B cell (primary cell): ENCODE data around the gene GRIK5. TPM values are rescaled to one million over a fixed set of nuclear protein-coding genes. Genes with fewer than 3 reads are reported as not detected.
"Not testable (repeated sequence)": the region's sequence is repeated elsewhere in the genome, so short reads cannot be mapped to it uniquely, and the experiment has no call there.

Source experiments
- ATAC-seq: fragments of 200-7000 bp; cut with Tn5 transposase; one replicate; pipeline ENCODE4 v1.10.0; 2021; ENCODE audit warnings: low read depth, mild to moderate bottlenecking, moderate number of reproducible peaks, moderate library complexity
- CTCF ChIA-PET: fragments of 350-600 bp; sonication (Branson Sonifier 250); formaldehyde crosslinking; loops from one replicate; lab custom pipeline; 2021; ENCODE audit warnings: antibody characterized with exemption, inconsistent platforms; lab: Charles Lee
- POLR2A ChIA-PET: fragments of 350-600 bp; sonication (Branson Sonifier 250); formaldehyde crosslinking; loops from one replicate; lab custom pipeline; 2021; ENCODE audit warnings: antibody characterized with exemption; lab: Charles Lee
- DNase-seq: peaks from one replicate; pipeline ENCODE4 v3.0.0; 2013
- H2AFZ ChIP-seq: 2 replicates; pipeline ENCODE4 v1.6.1; 2012; ENCODE audit warnings: mild to moderate bottlenecking, low read depth, low read length; ENCODE audit not compliant: insufficient read depth, poor library complexity, severe bottlenecking
- H3K27ac ChIP-seq, 2 donors: 1 replicate in 1 of 2; 2 replicates in 1 of 2; pipeline ENCODE4 v1.5.1; 2012 to 2013; ENCODE audit warnings: low read length in 2 of 2, mild to moderate bottlenecking in 2 of 2, moderate library complexity in 1 of 2
- H3K27me3 ChIP-seq, 4 experiments: fragments of 200-600 bp in 1 of 4; sonication (generic) in 1 of 4; replicated peaks in 1 of 4; 1 replicate in 2 of 4; 2 replicates in 2 of 4; pipeline versions ENCODE4 v1.6.1 to v1.7.0; 2013 to 2016; ENCODE audit warnings: low read length in 3 of 4, mild to moderate bottlenecking in 2 of 4, mixed read lengths in 1 of 4, moderate library complexity in 1 of 4; ENCODE audit not compliant: insufficient read depth in 4 of 4, control insufficient read depth in 3 of 4; ENCODE audit errors: control extremely low read depth in 1 of 4
- H3K36me3 ChIP-seq, 2 experiments: replicated peaks in 1 of 2; 1 replicate in 1 of 2; 2 replicates in 1 of 2; pipeline versions ENCODE4 v1.6.1 to v1.7.1; 2013; ENCODE audit warnings: low read length in 1 of 2; ENCODE audit not compliant: insufficient read depth in 2 of 2, control insufficient read depth in 1 of 2; ENCODE audit errors: control extremely low read depth in 1 of 2, extremely low read depth in 1 of 2
- H3K4me1 ChIP-seq, 2 donors: fragments of 200-600 bp in 1 of 2; sonication (generic) in 1 of 2; 1 replicate in 1 of 2; 2 replicates in 1 of 2; pipeline versions ENCODE4 v1.5.1 to v1.6.1; 2013 to 2017; ENCODE audit warnings: low read length in 2 of 2; ENCODE audit not compliant: control insufficient read depth in 2 of 2, insufficient read depth in 2 of 2
- H3K4me2 ChIP-seq: replicated peaks from 2 replicates; pipeline ENCODE3; 2012; ENCODE audit warnings: mild to moderate bottlenecking, low read depth, low read length; ENCODE audit not compliant: poor library complexity, severe bottlenecking
- H3K4me3 ChIP-seq, 5 experiments: fragments of 200-600 bp in 1 of 5; sonication (generic) in 1 of 5; 1 replicate in 3 of 5; 2 replicates in 2 of 5; pipeline versions ENCODE4 v1.5.1 to v1.7.0; 2011 to 2016; ENCODE audit warnings: low read length in 4 of 5, mild to moderate bottlenecking in 4 of 5, low read depth in 2 of 5, control low read depth in 1 of 5, moderate library complexity in 1 of 5; ENCODE audit not compliant: insufficient read depth in 1 of 5; ENCODE audit errors: control extremely low read depth in 1 of 5, extremely low read depth in 1 of 5
- H3K79me2 ChIP-seq: fragments of 200-600 bp; sonication (generic); one replicate; pipeline ENCODE4 v1.6.0; 2016; ENCODE audit warnings: low read length; ENCODE audit not compliant: control insufficient read depth, insufficient read depth
- H3K9ac ChIP-seq: fragments of 200-600 bp; sonication (generic); 2 replicates; pipeline ENCODE4 v1.6.1; 2017; ENCODE audit warnings: mild to moderate bottlenecking, low read length, moderate library complexity
- H3K9me3 ChIP-seq, 3 donors: one replicate each; pipeline versions ENCODE4 v1.6.1 to v1.7.1; 2013; ENCODE audit warnings: low read length in 2 of 3; ENCODE audit not compliant: control insufficient read depth in 2 of 3, insufficient read depth in 1 of 3; ENCODE audit errors: control extremely low read depth in 1 of 3
- H4K20me1 ChIP-seq: 2 replicates; pipeline ENCODE4 v1.6.0; 2012; ENCODE audit warnings: mild to moderate bottlenecking, low read length; ENCODE audit not compliant: insufficient read depth, control insufficient read depth, poor library complexity, severe bottlenecking
- H3K27ac Mint-ChIP-seq: one replicate; pipeline ENCODE4 v1.8.0; 2021; ENCODE audit warnings: mixed read lengths
- H3K27me3 Mint-ChIP-seq: one replicate; pipeline ENCODE4 v1.8.0; 2021; ENCODE audit warnings: mixed read lengths
- H3K4me1 Mint-ChIP-seq: one replicate; pipeline ENCODE4 v1.8.0; 2021; ENCODE audit warnings: mixed read lengths
- H3K4me3 Mint-ChIP-seq: one replicate; pipeline ENCODE4 v1.8.0; 2021; ENCODE audit warnings: mixed read lengths
- H3K9me3 Mint-ChIP-seq: one replicate; pipeline ENCODE4 v1.8.0; 2022; ENCODE audit warnings: mixed read lengths; ENCODE audit not compliant: insufficient read depth
- CTCF ChIP-seq: fragments of 200-600 bp; IDR thresholded peaks from one replicate; pipeline ENCODE4 v1.8.0; 2022; ENCODE audit warnings: antibody characterized with exemption, mild to moderate bottlenecking
- EZH2 ChIP-seq: IDR thresholded peaks from 2 replicates; pipeline ENCODE4 v1.6.1; 2012; ENCODE audit warnings: borderline replicate concordance, low read depth, mild to moderate bottlenecking, moderate library complexity, low read length; ENCODE audit not compliant: insufficient read depth, poor library complexity, severe bottlenecking
- WGBS: methylation state at CpG from one replicate; pipeline ENCODE4 v1.1.5; 2013; ENCODE audit warnings: missing lambda C conversion rate; ENCODE audit not compliant: insufficient coverage; 5-methylcytosine and 5-hydroxymethylcytosine counted together
- intact Hi-C: fragments of 100-400 bp; cut with micrococcal nuclease; formaldehyde crosslinking; loops from one replicate; pipeline ENCODE4 v1.10.0; 2022
- polyA plus RNA-seq: library from polyadenylated mRNA; depleted of rRNA; stranded (reverse); fragments of >200 nt; gene quantifications from 2 replicates; pipeline ENCODE4 v1.2.3, GENCODE V29; 2012
- total RNA-seq, 2 donors: library from RNA; stranded (reverse); fragments of 120-200 nt in 1 of 2; gene quantifications; 1 replicate in 1 of 2; 2 replicates in 1 of 2; pipeline versions ENCODE4 v1.2.3 to v1.2.4, GENCODE V29; 2013 to 2022

Gene GRIK5
- total and polyA plus RNA-seq, 2 donors (not counting 1 experiment from before 2014, with no cell fraction given), result 0.09 to 0.27 TPM

- Histone ChIP-seq H3K4me2 (no peak overlapping the region), H3K9me3 (no peaks in the 10 kb centered on the region), H3K27me3 (no peaks in the 10 kb centered on the region), H3K4me1 (no peaks in the 10 kb centered on the region), H2AFZ (no peak overlapping the region), H3K9ac (no peak overlapping the region), H4K20me1 (no peaks in the 10 kb centered on the region), H3K4me3 (no peak overlapping the region), H3K79me2 (no peaks in the 10 kb centered on the region), H3K27ac (no peak overlapping the region), H3K36me3 (no peaks in the 10 kb centered on the region)
- ChIA-PET CTCF (interaction anchor here (1.4 kb wide), 1 partner anchor 12 kb away, joined by 3 read pairs; no protein-coding TSS in a partner anchor), POLR2A (no interaction called here)
- no peak for DNase-seq
- no peak for ATAC-seq
- Mint-ChIP-seq H3K27me3 (no peaks in the 10 kb centered on the region), H3K9me3 (no peaks in the 10 kb centered on the region), H3K4me1 (no peaks in the 10 kb centered on the region), H3K4me3 (no peak overlapping the region), H3K27ac (no peak overlapping the region)
- 95% methylated on average over 23 of the region's 30 CpGs for WGBS
- TF ChIP-seq CTCF (no peak), EZH2 (no peak)
- intact Hi-C loops, result no loop called here
Observed at GRCh38 chr19:42042455-42043170, 27.4 kb downstream of the GRIK5 start.

- H3K9me3 ChIP-seq, ATAC-seq, H3K4me2 ChIP-seq, H3K27ac ChIP-seq, H3K27me3 ChIP-seq, POLR2A ChIA-PET, H3K36me3 ChIP-seq, H3K79me2 ChIP-seq, H3K9me3 Mint-ChIP-seq, H3K4me3 ChIP-seq, CTCF ChIA-PET, H4K20me1 ChIP-seq, H3K9ac ChIP-seq, H3K4me3 Mint-ChIP-seq, H3K4me1 ChIP-seq, H2AFZ ChIP-seq, intact Hi-C loops, H3K27me3 Mint-ChIP-seq, DNase-seq, H3K4me1 Mint-ChIP-seq, H3K27ac Mint-ChIP-seq: not testable (repeated sequence)
- 88% methylated on average over 6 of the region's 9 CpGs for WGBS
Observed at GRCh38 chr19:42040491-42040890, 29.5 kb downstream of the GRIK5 start.
